AG09309 (cell line): ENCODE data around the gene WAPL.

Experiments
- DNase-seq: peaks from one replicate; pipeline ENCODE4 v3.0.0-alpha.2; 2010; ENCODE audit warnings: low read depth
- H3K4me3 ChIP-seq: 2 replicates; pipeline ENCODE4 v1.5.1; 2011; ENCODE audit warnings: mild to moderate bottlenecking, low read depth, low read length, moderate library complexity; ENCODE audit not compliant: control insufficient read depth
- TF ChIP-seq, protein P1 (sequence below): IDR thresholded peaks from 2 replicates; pipeline ENCODE4 v1.5.1; 2011; ENCODE audit warnings: mild to moderate bottlenecking, low read depth, low read length, inconsistent platforms; ENCODE audit not compliant: insufficient read depth, control insufficient read depth; ENCODE audit errors: missing control alignments

Gene WAPL

DNA sequence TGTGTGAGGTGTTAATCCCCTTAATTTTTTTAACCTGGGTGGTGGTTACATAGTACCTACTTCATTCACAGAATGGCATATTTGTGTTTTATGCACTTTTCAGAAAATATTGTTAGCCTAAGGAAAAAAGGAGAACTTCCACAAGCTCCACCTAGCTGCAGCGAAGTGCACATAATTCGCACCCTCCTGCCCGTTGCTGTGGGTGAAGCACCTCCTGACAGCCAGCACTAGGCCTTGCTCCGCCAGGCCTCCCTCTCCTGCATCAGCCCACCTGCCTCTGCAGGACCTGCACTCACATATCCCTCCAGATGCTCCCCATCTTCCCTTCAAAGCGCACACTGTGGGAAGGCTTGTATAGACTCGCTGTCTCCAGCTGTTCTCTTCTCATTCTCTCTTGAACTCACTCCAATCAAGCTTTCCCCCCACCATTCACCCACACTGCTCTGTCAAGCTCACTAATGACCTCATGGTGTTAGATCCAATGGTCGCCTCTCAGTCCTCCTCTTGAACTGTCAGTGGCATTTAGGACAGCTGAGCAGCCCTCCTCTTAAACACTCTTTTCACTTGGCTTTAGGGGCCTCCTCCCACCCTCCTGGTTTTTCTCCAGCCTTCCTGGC is 134.3 kb downstream of the WAPL start:
- no peak for DNase-seq
- TF ChIP-seq, protein P1, sequence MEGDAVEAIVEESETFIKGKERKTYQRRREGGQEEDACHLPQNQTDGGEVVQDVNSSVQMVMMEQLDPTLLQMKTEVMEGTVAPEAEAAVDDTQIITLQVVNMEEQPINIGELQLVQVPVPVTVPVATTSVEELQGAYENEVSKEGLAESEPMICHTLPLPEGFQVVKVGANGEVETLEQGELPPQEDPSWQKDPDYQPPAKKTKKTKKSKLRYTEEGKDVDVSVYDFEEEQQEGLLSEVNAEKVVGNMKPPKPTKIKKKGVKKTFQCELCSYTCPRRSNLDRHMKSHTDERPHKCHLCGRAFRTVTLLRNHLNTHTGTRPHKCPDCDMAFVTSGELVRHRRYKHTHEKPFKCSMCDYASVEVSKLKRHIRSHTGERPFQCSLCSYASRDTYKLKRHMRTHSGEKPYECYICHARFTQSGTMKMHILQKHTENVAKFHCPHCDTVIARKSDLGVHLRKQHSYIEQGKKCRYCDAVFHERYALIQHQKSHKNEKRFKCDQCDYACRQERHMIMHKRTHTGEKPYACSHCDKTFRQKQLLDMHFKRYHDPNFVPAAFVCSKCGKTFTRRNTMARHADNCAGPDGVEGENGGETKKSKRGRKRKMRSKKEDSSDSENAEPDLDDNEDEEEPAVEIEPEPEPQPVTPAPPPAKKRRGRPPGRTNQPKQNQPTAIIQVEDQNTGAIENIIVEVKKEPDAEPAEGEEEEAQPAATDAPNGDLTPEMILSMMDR = no peak
- no peak overlapping the region for H3K4me3 ChIP-seq

DNA sequence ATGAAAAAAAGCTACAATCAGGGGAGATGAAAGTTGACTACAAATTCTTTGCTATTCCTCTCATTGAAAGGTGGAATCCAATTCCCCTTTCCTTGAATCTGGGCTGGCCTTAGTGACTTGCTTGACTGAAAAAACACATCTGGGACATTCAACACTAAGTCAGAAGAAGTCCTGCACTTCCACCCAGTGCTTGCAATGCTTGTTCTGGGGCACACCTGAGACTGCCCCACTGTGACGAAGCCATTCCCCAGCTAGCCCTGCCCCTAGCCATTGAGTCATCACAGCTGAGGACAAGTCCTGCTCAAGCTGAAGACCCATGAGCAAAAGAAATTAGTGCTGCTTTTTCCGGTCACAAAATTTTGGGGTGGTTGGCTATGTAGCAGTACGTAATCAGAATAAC is 135.8 kb downstream of the WAPL start:
- no peak for DNase-seq
- TF ChIP-seq, protein P1 = no peak
- H3K4me3 ChIP-seq = no peak overlapping the region
